ENCODE results near the gene GSPT1.
"Not testable (repeated sequence)": the region's sequence is repeated elsewhere in the genome, so short reads cannot be mapped to it uniquely, and the experiment has no call there.

DNA sequence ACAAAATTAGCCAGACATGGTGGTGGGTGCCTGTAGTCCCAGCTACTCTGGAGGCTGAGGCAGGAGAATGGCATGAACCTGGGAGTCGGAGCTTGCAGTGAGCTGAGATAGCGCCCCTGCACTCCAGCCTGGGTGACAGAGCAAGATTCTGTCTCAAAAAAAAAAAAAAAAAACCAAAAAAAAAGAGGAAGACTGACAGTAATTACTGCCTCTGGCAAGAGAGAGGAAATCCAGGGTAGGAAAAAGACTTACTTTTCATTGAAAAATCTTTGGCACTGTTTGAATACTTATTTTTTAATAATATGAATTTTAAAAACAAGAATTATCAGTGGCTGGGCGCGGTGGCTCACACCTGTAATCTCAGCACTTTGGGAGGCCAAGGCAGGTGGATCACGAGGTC is 46.7 kb upstream of the GSPT1 start:
- TF ChIP-seq POLR2AphosphoS5 (IDR thresholded peaks at IDR 0.05; ENCODE audit: borderline replicate concordance, low read depth, low read length); EZH2 (IDR thresholded peaks at IDR 0.05): not testable (repeated sequence)

All from SK-N-MC (cell line).